PFSK-1 (cell line): ENCODE results near the gene ATP5F1D.

Source experiments
- FOXP2 ChIP-seq: optimal IDR thresholded peaks from 2 replicates; pipeline ENCODE3; 2011; ENCODE audit warnings: borderline replicate concordance, control low read depth, inconsistent platforms; ENCODE audit not compliant: insufficient read depth; ENCODE audit errors: extremely low read length, extremely low read depth
- TAF1 ChIP-seq: IDR thresholded peaks from 2 replicates; pipeline ENCODE4 v1.6.1; 2012; ENCODE audit warnings: low read length, control low read depth, borderline replicate concordance; ENCODE audit not compliant: insufficient read depth
- TF ChIP-seq, protein P1 (sequence below), 2 experiments: IDR thresholded peaks; 2 replicates each; pipeline versions ENCODE4 v1.6.1 to v1.8.0; 2011 to 2012; ENCODE audit warnings: low read depth in 2 of 2, low read length in 2 of 2, control low read depth in 1 of 2, inconsistent platforms in 1 of 2, mild to moderate bottlenecking in 1 of 2, moderate library complexity in 1 of 2; ENCODE audit not compliant: insufficient read depth in 1 of 2

DNA sequence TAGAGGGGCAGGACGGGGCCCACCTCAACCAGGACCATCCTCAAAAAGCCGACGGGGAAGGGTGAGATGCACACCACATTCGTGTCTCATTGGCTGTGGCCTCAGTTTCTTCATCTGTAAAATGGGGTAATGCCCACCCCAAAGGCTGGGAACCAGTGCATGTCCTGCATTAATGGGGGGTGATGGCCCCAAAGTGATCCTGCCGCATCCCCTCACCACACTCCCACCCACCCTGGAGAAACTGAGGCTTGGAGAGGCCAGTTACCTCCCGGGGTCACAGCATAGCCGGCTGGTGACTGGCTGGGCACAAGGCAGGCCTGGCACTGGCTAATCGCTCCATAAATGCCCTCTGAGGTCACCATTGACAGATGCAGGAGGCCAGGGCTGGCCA, 6.2 kb downstream of the ATP5F1D start:
- TF ChIP-seq TAF1 = no peak
- TF ChIP-seq, protein P1, sequence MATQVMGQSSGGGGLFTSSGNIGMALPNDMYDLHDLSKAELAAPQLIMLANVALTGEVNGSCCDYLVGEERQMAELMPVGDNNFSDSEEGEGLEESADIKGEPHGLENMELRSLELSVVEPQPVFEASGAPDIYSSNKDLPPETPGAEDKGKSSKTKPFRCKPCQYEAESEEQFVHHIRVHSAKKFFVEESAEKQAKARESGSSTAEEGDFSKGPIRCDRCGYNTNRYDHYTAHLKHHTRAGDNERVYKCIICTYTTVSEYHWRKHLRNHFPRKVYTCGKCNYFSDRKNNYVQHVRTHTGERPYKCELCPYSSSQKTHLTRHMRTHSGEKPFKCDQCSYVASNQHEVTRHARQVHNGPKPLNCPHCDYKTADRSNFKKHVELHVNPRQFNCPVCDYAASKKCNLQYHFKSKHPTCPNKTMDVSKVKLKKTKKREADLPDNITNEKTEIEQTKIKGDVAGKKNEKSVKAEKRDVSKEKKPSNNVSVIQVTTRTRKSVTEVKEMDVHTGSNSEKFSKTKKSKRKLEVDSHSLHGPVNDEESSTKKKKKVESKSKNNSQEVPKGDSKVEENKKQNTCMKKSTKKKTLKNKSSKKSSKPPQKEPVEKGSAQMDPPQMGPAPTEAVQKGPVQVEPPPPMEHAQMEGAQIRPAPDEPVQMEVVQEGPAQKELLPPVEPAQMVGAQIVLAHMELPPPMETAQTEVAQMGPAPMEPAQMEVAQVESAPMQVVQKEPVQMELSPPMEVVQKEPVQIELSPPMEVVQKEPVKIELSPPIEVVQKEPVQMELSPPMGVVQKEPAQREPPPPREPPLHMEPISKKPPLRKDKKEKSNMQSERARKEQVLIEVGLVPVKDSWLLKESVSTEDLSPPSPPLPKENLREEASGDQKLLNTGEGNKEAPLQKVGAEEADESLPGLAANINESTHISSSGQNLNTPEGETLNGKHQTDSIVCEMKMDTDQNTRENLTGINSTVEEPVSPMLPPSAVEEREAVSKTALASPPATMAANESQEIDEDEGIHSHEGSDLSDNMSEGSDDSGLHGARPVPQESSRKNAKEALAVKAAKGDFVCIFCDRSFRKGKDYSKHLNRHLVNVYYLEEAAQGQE (IDR thresholded peaks at IDR 0.05; ENCODE audit: insufficient read depth in 1 of 2, low read depth in 2 of 2, low read length in 2 of 2) = no peak
- no peak for TF ChIP-seq FOXP2
